Suprapubic skin (tissue), 4 donors: Measurements from ENCODE around the gene ZNF841. TPM values are rescaled to one million over a fixed set of nuclear protein-coding genes. Genes with fewer than 3 reads are reported as not detected.
A peak's percentile ranks its signal among the peaks of the same experiment; 100 is the strongest.

Experiments used
- DNase-seq, 2 donors: peaks; one replicate each; pipeline ENCODE4 v3.0.0-alpha.2; 2019; ENCODE audit warnings: low spot score in 2 of 2
- H3K27ac ChIP-seq: fragments of 200-600 bp; sonication (generic); one replicate; pipeline ENCODE4 v1.5.1; 2019
- H3K27me3 ChIP-seq: fragments of 200-600 bp; sonication (generic); one replicate; pipeline ENCODE4 v1.5.1; 2019
- H3K36me3 ChIP-seq: fragments of 200-600 bp; sonication (generic); one replicate; pipeline ENCODE4 v1.5.1; 2019
- H3K4me1 ChIP-seq: fragments of 200-600 bp; sonication (generic); one replicate; pipeline ENCODE4 v1.5.1; 2019
- H3K4me3 ChIP-seq: fragments of 200-600 bp; sonication (generic); one replicate; pipeline ENCODE4 v1.5.1; 2019; ENCODE audit warnings: mild to moderate bottlenecking
- H3K9me3 ChIP-seq: fragments of 200-600 bp; sonication (generic); one replicate; pipeline ENCODE4 v1.5.1; 2019
- EP300 ChIP-seq: sonication (generic); formaldehyde crosslinking; IDR thresholded peaks from one replicate; pipeline ENCODE4 v1.6.1; 2017; ENCODE audit warnings: antibody characterized with exemption
- POLR2A ChIP-seq, 2 donors: fragments of 450-650 bp; IDR thresholded peaks; one replicate each; pipeline ENCODE4 v1.6.1; 2017; ENCODE audit warnings: antibody characterized with exemption in 2 of 2, mild to moderate bottlenecking in 2 of 2, moderate library complexity in 2 of 2
- POLR2AphosphoS5 ChIP-seq, 3 donors: sonication (generic); formaldehyde crosslinking; IDR thresholded peaks; one replicate each; pipeline ENCODE4 v1.6.1; 2017; ENCODE audit warnings: antibody characterized with exemption in 3 of 3
- WGBS: methylation state at CpG from one replicate; pipeline ENCODE4 v1.1.5; 2018; 5-methylcytosine and 5-hydroxymethylcytosine counted together
- total RNA-seq, 4 donors: library from RNA; depleted of rRNA; stranded (reverse); fragments of >200 nt; gene quantifications; one replicate each; pipeline ENCODE4 v1.1.0, GENCODE V29; 2016
- TF ChIP-seq, protein P1 (sequence below), 2 donors: fragments of 200-600 bp in 1 of 2; fragments of 450-650 bp in 1 of 2; sonication (generic) in 1 of 2; IDR thresholded peaks; one replicate each; pipeline ENCODE4 v1.5.1; 2016 to 2019; ENCODE audit warnings: antibody characterized with exemption in 2 of 2, mild to moderate bottlenecking in 1 of 2, moderate library complexity in 1 of 2

The ZNF841 gene
- total RNA-seq, result 10 to 100 TPM; 12.4 to 33.7 (median 18.6) TPM

DNA sequence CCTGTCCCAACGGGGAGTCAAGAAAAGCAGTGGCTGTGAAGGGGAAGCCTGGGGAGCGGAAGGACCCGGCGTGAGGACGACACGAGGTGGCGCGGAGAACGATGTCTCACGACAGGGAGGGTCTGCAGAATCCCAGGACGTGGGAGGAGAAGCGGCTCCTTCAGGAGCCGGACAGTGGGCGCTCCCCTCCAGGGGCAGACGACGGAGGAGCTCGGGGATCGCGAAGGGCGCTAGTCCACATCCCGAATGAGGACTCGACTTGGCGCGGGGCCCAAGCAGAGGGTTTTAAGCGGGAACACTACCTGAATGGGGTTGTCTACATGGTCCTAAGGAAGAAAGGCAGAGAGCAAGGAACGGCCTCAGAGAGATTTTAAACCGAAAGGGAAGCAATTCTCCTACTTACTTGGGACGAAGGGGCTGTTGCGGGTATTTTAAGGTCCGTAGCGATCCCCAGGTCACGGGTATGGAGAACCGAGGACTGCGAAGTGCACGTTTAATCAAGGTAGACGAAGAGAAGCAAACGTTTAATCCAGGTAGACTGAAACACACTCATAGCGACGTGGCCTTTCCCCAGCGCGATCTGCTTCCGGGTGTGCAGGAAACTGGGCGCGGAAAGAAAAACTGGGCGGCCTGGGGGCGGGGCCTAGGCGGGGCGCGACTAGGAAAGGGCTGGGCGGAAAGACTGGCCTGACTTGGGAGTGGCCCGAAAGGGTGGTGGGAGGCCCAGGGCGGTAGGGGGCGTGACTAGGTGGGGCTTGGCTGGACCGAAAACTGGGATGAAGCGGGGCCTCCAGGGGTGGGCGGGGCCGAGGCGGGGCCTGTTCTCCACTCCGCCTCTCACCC, at the start of gene ZNF841:
TSS of gene ZNF841 (minus strand) at position 594 of the 843 bp plus-strand sequence. CDS start 10,964 bp downstream, outside the sequence.
- peak; percentile 97 for DNase-seq
- H3K27ac ChIP-seq, result peak within 1 kb of the TSS; percentile 88
- no peaks in the 10 kb centered on the region for H3K27me3 ChIP-seq
- H3K36me3 ChIP-seq, result peaks cover 19% of the 10 kb centered on the region
- no peak for TF ChIP-seq EP300
- TF ChIP-seq, protein P1, sequence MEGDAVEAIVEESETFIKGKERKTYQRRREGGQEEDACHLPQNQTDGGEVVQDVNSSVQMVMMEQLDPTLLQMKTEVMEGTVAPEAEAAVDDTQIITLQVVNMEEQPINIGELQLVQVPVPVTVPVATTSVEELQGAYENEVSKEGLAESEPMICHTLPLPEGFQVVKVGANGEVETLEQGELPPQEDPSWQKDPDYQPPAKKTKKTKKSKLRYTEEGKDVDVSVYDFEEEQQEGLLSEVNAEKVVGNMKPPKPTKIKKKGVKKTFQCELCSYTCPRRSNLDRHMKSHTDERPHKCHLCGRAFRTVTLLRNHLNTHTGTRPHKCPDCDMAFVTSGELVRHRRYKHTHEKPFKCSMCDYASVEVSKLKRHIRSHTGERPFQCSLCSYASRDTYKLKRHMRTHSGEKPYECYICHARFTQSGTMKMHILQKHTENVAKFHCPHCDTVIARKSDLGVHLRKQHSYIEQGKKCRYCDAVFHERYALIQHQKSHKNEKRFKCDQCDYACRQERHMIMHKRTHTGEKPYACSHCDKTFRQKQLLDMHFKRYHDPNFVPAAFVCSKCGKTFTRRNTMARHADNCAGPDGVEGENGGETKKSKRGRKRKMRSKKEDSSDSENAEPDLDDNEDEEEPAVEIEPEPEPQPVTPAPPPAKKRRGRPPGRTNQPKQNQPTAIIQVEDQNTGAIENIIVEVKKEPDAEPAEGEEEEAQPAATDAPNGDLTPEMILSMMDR (IDR thresholded peaks at IDR 0.05), result no peak
- TF ChIP-seq POLR2AphosphoS5 (IDR thresholded peaks at IDR 0.05), result peak in 1 of 3 donors; percentile 83
- TF ChIP-seq POLR2A (IDR thresholded peaks at IDR 0.05), result peak; percentile 14 to 61
- peaks cover 23% of the 10 kb centered on the region for H3K9me3 ChIP-seq
- 1% methylated on average over 41 of the region's 59 CpGs for WGBS
- peaks cover 17% of the 10 kb centered on the region for H3K4me1 ChIP-seq
- peak within 1 kb of the TSS; percentile 94 for H3K4me3 ChIP-seq

DNA sequence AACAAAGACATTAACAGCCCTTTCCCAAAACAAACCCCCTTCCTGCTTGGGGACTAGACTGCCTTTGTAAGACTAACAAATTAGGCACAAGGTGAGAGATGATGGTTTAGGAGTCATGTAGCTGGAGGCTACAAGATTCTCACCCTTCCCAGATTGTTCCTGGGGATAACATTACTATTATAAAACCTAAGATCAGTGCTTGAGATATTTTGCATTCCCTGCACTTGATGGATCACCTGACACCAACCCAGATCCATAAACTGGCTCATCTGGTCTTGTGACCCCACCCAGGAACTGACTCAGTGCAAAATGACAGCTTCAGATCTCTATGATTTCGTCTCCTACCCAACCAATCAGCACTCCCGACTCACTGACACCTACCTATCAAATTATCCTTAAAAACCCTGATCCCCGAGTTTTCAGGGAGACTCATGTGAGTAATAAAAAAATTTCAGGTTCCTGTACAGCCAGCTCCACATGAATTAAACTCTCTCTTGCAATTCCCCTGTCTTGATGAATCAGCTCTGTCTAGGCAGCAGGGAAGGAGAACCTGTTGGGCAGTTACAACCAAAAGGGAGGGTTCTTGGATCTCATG, 46.5 kb upstream of the ZNF841 start:
- no peak for DNase-seq
- Histone ChIP-seq H3K36me3 (no peaks in the 10 kb centered on the region), H3K27ac (peak overlapping the region; percentile 77), H3K9me3 (no peaks in the 10 kb centered on the region), H3K4me1 (peaks cover 37% of the 10 kb centered on the region), H3K27me3 (no peaks in the 10 kb centered on the region), H3K4me3 (peak overlapping the region; percentile 22)
- WGBS, result 45% methylated on average over 3 of the region's 3 CpGs
- no peak for TF ChIP-seq POLR2A (IDR thresholded peaks at IDR 0.05)
- TF ChIP-seq, protein P1 (IDR thresholded peaks at IDR 0.05), result no peak
- no peak for TF ChIP-seq EP300
- TF ChIP-seq POLR2AphosphoS5 (IDR thresholded peaks at IDR 0.05), result no peak

DNA sequence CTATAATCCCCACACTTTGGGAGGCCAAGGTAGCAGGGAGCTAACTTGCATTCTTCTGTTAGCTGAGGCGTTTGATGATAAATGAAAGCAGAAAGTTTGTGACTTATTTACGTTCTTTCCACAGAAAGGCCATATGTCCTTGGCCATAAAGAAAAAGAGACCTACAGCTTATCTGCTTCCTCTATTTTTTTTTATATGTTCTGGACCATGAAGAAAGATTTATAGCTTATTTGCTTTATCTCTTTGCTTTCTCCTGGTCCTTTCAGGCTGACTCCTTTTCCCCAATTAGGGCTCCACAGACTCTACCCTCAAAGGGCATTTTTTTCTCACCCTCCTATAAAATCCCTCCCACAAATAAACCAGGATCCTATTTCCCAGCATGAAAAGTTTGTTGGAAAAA, 45.6 kb upstream of the ZNF841 start:
- no peak for DNase-seq
- peak overlapping the region; percentile 77 for H3K27ac ChIP-seq
- no peaks in the 10 kb centered on the region for H3K27me3 ChIP-seq
- no peaks in the 10 kb centered on the region for H3K36me3 ChIP-seq
- 84% methylated on average over 2 of the region's 2 CpGs for WGBS
- H3K4me1 ChIP-seq, result peaks cover 37% of the 10 kb centered on the region
- no peak overlapping the region for H3K4me3 ChIP-seq
- no peaks in the 10 kb centered on the region for H3K9me3 ChIP-seq
- no peak for TF ChIP-seq POLR2A (IDR thresholded peaks at IDR 0.05)
- TF ChIP-seq, protein P1 (IDR thresholded peaks at IDR 0.05), result no peak
- TF ChIP-seq EP300, result no peak
- no peak for TF ChIP-seq POLR2AphosphoS5 (IDR thresholded peaks at IDR 0.05)

DNA sequence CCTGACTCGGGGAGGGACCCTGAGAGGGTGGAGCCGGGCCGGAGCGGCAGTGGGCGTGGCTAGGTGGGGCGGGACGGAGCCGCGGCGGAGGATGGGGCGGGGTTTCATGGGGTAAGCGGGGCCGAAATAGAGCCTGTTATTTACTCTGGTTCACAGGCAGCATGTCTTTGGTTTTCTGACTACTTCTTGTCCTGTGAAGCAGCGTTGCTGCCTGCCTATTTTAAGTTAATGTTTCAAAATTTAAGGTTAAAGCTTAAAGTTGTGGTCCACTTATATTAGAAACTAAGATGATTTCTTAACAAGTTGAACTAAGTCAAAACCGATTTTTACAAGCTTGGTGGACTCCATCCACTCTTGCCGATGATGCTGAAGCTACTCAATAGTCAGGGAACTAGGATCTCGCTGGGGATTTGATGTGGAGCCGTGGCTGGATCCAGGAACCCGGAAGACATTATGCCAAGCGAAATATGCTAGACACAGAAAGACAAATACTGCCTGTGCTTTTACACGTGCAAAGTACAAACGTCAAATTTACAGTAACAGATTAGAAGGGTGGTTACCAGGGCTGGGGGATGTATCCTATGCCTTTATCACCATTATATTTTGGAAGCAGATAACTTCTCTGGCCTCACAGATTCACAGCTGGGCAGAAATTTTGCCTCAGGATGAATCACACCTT, 44.6 kb upstream of the ZNF841 start:
- H3K4me3 ChIP-seq, result peak overlapping the region; percentile 93
- peak overlapping the region; percentile 98 for H3K27ac ChIP-seq
- no peaks in the 10 kb centered on the region for H3K9me3 ChIP-seq
- H3K36me3 ChIP-seq, result no peaks in the 10 kb centered on the region
- no peak for TF ChIP-seq POLR2AphosphoS5 (IDR thresholded peaks at IDR 0.05)
- no peaks in the 10 kb centered on the region for H3K27me3 ChIP-seq
- WGBS, result 15% methylated on average over 22 of the region's 22 CpGs
- no peak for DNase-seq
- H3K4me1 ChIP-seq, result peaks cover 37% of the 10 kb centered on the region

DNA sequence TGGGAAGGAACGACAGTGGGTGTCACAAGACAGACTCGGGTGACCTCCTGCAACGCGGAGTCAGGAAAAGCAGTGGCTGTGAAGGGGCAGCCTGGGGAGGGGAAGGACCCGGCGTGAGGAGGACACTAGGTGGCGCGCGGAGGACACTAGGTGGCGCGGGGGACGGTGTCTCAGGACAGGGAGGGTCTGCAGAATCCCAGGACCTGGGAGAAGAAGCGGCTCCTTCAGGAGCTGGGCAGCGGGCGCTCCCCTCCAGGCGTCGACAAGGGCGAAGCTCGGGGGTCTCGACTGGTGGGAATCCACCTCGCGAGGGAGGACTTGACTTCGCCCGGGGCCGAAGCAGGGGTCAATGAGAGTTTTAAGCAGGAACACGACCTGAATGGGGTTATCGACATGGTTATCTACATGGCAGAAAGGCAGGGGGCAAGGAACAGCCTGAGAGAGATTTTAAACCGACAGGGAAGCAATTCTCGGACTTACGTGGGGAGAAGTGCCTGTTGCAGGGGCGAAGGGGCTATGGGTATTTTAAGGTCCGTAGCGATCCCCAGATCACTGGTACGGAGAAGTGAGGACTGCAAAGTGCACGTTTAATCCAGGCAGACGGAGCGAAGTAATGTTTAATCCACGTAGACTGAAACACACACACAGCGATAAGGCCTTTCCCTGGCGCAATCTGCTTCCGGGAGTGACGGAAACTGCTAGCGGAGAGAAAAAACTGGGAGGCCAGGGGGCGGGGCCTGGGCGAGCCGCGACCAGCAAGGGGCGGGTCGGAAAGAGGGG, 43.9 kb upstream of the ZNF841 start, which contains the start of gene ZNF616:
TSS of gene ZNF616 (minus strand) at position 687 of the 780 bp plus-strand sequence. CDS start 9,426 bp downstream, outside the sequence.
- no peak for TF ChIP-seq EP300
- TF ChIP-seq, protein P1 (IDR thresholded peaks at IDR 0.05), result peak; percentile 56 to 82
- TF ChIP-seq POLR2A (IDR thresholded peaks at IDR 0.05), result peak in 1 of 2 donors; percentile 51
- peak in 2 of 3 donors; percentile 28 to 66 for TF ChIP-seq POLR2AphosphoS5 (IDR thresholded peaks at IDR 0.05)
- no peaks in the 10 kb centered on the region for H3K27me3 ChIP-seq
- DNase-seq, result peak; percentile 98 to 99
- peaks cover 37% of the 10 kb centered on the region for H3K4me1 ChIP-seq
- peak within 1 kb of the TSS; percentile 93 for H3K4me3 ChIP-seq
- under 1% methylated on average over 46 of the region's 49 CpGs for WGBS
- no peaks in the 10 kb centered on the region for H3K9me3 ChIP-seq
- H3K36me3 ChIP-seq, result no peaks in the 10 kb centered on the region
- peak within 1 kb of the TSS; percentile 98 for H3K27ac ChIP-seq
